Type B pancreatic cell (in vitro differentiated cells): ENCODE results near the gene ARHGEF28. TPM values are rescaled to one million over a fixed set of nuclear protein-coding genes. Genes with fewer than 3 reads are reported as not detected.
A peak's percentile ranks its signal among the peaks of the same experiment; 100 is the strongest.

Experiments
- DNase-seq: peaks from one replicate; pipeline ENCODE4 v3.0.0; 2021; ENCODE audit warnings: mixed read lengths; ENCODE audit not compliant: unreplicated experiment; ENCODE audit errors: extremely low spot score
- H3K27ac Mint-ChIP-seq: 2 replicates; pipeline ENCODE4 v1.8.0; 2021; ENCODE audit warnings: mild to moderate bottlenecking, mixed read lengths
- H3K27me3 Mint-ChIP-seq: 2 replicates; pipeline ENCODE4 v1.8.0; 2021; ENCODE audit warnings: mixed read lengths
- H3K36me3 Mint-ChIP-seq: 2 replicates; pipeline ENCODE4 v1.8.0; 2021; ENCODE audit warnings: mixed read lengths
- H3K4me1 Mint-ChIP-seq: one replicate; pipeline ENCODE4 v1.8.0; 2021; ENCODE audit warnings: mixed read lengths; ENCODE audit not compliant: unreplicated experiment
- H3K4me3 Mint-ChIP-seq: 2 replicates; pipeline ENCODE4 v1.8.0; 2021; ENCODE audit warnings: mild to moderate bottlenecking, mixed read lengths
- H3K9me3 Mint-ChIP-seq: 2 replicates; pipeline ENCODE4 v1.8.0; 2021; ENCODE audit warnings: mixed read lengths
- CTCF ChIP-seq: fragments of 200-600 bp; sonication (generic); conservative IDR thresholded peaks from 2 replicates; pipeline ENCODE4 v1.5.0; 2021; ENCODE audit warnings: antibody characterized with exemption, mild to moderate bottlenecking
- total RNA-seq: library from RNA; stranded (reverse); gene quantifications from 2 replicates; pipeline ENCODE4 v1.2.1, GENCODE V29; 2021; ENCODE audit warnings: low replicate concordance

The ARHGEF28 gene
- total RNA-seq, 1 donor from 2014 or later: 24.9 TPM

DNA sequence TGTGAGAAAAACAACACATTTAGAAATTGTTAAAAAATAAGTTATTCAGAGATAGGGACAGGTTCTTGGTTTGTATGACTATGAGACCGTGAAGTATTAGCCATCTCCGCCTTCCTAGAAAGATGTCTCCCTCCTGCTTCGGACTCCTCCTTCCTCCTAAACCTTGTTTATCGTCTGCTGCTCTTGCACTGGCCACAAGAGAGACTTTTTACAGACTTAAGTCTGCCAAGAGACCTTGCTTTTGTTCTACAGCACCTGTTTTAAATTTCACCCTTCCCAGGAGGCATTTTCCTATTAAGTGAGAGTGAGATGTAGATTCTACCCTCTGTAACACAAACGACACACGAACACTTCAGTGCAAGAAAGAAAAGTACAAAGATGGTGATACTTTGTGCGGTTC, 274.6 kb downstream of the ARHGEF28 start:
- Mint-ChIP-seq H3K4me1 (peaks cover 37% of the 10 kb centered on the region), H3K4me3 (no peak overlapping the region), H3K27me3 (no peaks in the 10 kb centered on the region), H3K36me3 (peaks cover 14% of the 10 kb centered on the region), H3K9me3 (no peaks in the 10 kb centered on the region), H3K27ac (peak overlapping the region; percentile 8)
- DNase-seq: no peak
- TF ChIP-seq CTCF: no peak

DNA sequence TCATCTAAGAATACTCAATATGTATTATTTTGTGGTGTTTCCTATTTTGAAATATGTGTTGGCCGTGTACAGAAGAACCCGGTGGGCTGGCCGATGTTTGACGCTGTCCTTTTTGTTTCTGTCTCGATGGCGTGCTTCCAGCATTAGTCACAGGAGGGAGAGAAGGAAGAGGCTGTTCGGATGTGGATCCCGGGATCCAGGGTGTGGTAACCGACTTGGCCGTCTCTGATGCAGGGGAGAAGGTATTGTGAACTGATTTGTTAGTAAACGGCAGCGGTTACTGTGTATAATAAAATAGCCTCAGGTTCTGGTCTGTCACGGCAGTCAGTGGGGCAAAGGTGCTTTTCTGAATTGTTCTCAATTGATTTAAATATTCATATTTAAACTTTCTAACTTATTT, 275.0 kb downstream of the ARHGEF28 start:
- Mint-ChIP-seq H3K4me1 (peaks cover 37% of the 10 kb centered on the region), H3K27ac (peak overlapping the region; percentile 8), H3K4me3 (no peak overlapping the region), H3K9me3 (no peaks in the 10 kb centered on the region), H3K36me3 (peaks cover 14% of the 10 kb centered on the region), H3K27me3 (no peaks in the 10 kb centered on the region)
- no peak for TF ChIP-seq CTCF
- DNase-seq: no peak

DNA sequence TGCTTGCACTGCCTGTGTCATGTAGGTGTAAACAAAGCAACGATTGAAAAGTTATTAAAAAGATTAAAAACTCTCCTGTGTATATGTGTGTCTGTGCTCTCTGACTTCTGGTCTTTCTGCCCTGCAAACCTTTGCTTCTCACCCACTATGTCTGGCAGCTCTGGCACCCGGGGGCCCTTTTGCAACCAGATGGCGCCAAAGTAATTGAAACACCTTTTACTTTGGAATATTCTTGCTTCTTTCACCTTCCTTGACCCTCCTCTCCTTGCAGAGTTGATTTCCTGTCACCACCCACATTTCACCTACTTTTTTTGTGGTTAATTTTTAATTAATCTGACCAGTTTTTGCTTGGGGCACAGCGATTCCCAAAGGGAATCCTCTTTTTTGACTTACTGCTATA, 275.5 kb downstream of the ARHGEF28 start:
- TF ChIP-seq CTCF: no peak
- H3K27me3 Mint-ChIP-seq: no peaks in the 10 kb centered on the region
- no peak overlapping the region for H3K27ac Mint-ChIP-seq
- H3K9me3 Mint-ChIP-seq: no peaks in the 10 kb centered on the region
- H3K4me1 Mint-ChIP-seq: peaks cover 37% of the 10 kb centered on the region
- peaks cover 14% of the 10 kb centered on the region for H3K36me3 Mint-ChIP-seq
- no peak for DNase-seq
- H3K4me3 Mint-ChIP-seq: no peak overlapping the region

- peaks cover 16% of the 10 kb centered on the region for H3K36me3 Mint-ChIP-seq
- peaks cover 4% of the 10 kb centered on the region for H3K9me3 Mint-ChIP-seq
- no peaks in the 10 kb centered on the region for H3K27me3 Mint-ChIP-seq
- no peak overlapping the region for H3K4me3 Mint-ChIP-seq
- TF ChIP-seq CTCF: peak; percentile 97
- no peak for DNase-seq
- H3K4me1 Mint-ChIP-seq: peaks cover 37% of the 10 kb centered on the region
- H3K27ac Mint-ChIP-seq: no peak overlapping the region
Measured at GRCh38 chr5:73902327-73903051, 276.5 kb downstream of the ARHGEF28 start.

DNA sequence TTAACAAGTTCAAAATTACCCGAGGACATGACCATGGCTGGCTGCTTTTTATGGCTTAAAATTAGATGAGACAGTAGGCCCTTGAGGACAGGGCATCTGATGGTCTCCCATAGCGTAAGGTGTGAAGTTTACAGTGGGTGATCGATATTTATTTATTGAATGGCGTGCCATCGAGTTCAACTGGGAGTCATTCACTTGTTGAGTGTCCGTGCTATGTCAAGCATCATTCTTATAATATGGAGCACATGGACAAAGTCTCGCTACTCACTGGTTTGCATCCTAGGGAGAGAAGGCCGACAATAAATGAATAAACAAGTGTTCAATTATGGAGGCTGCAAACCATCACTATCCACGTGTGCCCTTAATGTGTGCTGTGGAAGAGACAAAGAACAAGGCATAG, 277.2 kb downstream of the ARHGEF28 start:
- no peak overlapping the region for H3K27ac Mint-ChIP-seq
- no peaks in the 10 kb centered on the region for H3K27me3 Mint-ChIP-seq
- no peak for TF ChIP-seq CTCF
- H3K4me1 Mint-ChIP-seq: peaks cover 37% of the 10 kb centered on the region
- peaks cover 16% of the 10 kb centered on the region for H3K36me3 Mint-ChIP-seq
- no peak for DNase-seq
- peaks cover 4% of the 10 kb centered on the region for H3K9me3 Mint-ChIP-seq
- no peak overlapping the region for H3K4me3 Mint-ChIP-seq
